Regular cardiac myocyte (primary cell): ENCODE measurements around the gene LOXL3. TPM values are rescaled to one million over a fixed set of nuclear protein-coding genes. Genes with fewer than 3 reads are reported as not detected.

ENCODE experiments used
- total RNA-seq: library from RNA; depleted of rRNA; stranded (reverse); fragments of >200 nt; gene quantifications from 2 replicates; pipeline ENCODE4 v1.2.3, GENCODE V29; 2014

Gene LOXL3, protein sequence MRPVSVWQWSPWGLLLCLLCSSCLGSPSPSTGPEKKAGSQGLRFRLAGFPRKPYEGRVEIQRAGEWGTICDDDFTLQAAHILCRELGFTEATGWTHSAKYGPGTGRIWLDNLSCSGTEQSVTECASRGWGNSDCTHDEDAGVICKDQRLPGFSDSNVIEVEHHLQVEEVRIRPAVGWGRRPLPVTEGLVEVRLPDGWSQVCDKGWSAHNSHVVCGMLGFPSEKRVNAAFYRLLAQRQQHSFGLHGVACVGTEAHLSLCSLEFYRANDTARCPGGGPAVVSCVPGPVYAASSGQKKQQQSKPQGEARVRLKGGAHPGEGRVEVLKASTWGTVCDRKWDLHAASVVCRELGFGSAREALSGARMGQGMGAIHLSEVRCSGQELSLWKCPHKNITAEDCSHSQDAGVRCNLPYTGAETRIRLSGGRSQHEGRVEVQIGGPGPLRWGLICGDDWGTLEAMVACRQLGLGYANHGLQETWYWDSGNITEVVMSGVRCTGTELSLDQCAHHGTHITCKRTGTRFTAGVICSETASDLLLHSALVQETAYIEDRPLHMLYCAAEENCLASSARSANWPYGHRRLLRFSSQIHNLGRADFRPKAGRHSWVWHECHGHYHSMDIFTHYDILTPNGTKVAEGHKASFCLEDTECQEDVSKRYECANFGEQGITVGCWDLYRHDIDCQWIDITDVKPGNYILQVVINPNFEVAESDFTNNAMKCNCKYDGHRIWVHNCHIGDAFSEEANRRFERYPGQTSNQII
- 147 and 384 TPM in 2 replicates for total RNA-seq

DNA sequence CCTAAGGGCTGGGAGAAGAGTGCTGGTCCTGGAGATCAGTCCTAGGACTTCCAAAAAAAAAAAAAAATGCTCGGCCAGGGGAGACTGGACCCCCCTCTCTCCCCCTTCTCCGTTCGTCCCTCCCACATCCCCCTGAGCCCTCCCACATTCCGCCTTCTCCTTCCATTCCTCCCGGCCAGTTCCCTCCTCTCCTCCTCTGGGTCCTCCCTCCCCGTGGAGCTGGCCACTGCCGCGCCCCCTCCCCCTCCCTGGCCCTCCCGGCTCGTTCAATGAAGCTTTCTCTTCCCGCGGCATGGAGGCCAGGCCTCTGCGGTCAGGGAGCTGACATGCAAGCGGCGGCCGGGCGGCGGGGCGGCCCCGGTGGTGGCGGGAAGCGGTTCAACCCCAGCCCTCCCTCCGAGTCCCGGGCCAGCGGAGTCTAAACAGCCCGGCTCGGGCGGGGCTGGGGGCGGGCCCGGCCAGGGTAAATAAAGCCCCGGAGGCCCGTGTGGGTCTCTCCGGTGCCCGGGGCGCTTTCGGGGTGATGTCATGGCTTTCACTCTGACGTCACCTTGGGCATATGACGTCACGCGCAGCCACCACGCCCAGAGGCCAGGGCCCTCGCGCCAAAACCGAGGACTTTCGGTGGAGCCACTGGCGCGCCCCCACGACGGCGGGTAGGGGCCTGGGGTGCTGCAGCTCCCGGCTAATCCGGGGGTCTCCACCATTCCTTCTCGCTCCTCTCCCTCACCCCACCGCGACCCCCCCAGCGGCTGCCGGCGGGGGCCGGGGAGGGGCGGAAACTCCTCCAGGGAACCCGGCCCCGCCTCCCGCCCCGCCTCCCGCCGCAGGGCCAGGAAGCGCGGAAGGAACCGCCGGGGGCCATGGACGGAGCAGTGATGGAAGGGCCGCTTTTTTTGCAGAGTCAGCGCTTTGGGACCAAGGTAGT lies at the start of gene LOXL3, which contains the start of gene DOK1:
LOXL3 (minus strand) TSS at position 51 of the 928 bp plus-strand sequence. CDS start 1,308 bp downstream, outside the sequence.
DOK1 (plus strand) TSS at position 829 of the 928 bp plus-strand sequence; CDS start at position 864, 35 bp downstream.

DNA sequence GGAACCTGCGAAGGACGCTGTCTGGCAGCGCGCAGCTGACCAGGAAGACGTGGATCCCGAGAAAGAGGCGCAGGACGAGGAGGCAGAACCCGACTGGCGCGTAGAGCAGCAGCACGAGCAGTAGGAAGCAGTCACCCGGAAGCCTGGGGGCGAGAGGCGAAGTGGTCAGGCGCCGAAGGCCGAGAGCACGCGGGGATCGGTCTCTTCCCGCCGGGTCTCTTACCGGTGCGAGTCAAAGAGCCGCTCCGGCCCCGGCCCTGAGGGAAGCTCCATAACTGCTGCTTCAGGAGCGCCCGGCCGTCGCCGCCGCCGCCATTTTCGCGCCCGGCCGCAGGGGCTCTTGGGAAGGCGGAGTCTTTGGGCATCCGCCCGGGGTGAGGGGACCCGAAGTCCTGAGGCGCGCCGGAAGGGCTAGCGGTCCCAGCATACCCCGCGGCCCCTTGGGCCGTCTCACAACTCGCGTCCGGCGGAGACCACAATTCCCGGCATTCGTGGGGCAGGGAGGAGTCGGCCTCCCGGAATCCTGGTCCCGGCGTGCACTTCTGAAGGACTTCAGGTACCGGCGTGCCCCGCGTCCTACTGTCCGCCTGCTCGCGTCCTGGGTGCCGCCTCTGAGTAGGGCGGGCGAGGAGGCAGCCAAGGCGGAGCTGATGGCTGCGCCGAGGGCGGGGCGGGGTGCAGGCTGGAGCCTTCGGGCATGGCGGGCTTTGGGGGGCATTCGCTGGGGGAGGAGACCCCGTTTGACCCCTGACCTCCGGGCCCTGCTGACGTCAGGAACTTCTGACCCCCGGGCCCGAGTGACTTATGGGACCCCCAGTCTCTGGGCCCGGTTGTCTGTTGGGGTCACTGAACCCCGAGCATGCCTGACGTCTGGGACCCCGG lies 24.1 kb downstream of the LOXL3 start, which contains the start of the genes AUP1 and HTRA2:
AUP1 (minus strand) TSS at position 350 of the 882 bp plus-strand sequence; CDS start at position 273, 77 bp downstream.
HTRA2 (plus strand) TSS at position 577 of the 882 bp plus-strand sequence; CDS start at position 651, 74 bp downstream.

DNA sequence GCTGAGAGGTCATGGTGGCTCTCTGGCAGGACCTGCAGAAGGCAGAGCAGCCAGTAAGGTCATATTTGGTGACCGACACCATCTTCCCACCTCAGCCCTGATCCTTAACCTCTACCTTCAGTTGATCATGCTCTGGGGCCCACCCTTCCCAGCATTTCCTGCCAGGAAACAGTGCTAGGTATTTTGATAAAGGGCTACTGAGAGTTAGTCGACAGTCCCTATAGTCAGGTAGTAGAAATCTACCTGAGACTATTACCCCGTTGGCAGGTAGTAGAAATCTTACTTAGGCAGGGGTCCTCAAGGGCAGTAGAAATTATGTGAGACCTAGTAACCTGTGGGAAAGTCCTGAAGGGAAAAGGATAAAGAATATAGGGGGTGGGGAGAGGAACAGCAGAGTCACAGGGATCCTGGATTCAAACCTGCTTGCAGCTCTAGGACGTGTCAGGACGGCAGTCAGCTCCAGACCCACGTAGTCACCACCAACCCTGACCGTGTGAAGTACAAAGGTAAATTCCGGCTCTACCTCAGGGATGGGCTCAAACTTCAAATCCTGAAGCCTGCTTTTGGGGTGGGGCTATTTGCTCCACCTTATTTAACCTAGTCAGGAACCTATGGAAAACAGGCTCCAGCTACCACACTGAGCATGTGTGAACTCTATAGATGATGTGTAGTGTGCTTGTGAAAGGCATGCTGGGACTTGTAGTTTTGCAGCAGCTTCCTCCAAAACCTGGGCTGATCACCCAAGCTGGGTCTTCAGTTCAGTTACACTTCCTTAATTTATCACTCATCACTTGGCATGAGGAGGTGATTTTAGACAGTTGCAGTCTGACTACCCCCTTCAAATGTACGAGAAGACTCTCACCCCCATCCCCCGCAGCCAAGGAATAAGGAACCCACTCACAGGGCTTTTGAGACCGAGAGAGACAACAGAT lies 27.8 kb downstream of the LOXL3 start, which contains the start of gene DQX1:
DQX1 (minus strand) TSS at position 515 of the 932 bp plus-strand sequence; CDS start at position 13, 502 bp downstream.

DNA sequence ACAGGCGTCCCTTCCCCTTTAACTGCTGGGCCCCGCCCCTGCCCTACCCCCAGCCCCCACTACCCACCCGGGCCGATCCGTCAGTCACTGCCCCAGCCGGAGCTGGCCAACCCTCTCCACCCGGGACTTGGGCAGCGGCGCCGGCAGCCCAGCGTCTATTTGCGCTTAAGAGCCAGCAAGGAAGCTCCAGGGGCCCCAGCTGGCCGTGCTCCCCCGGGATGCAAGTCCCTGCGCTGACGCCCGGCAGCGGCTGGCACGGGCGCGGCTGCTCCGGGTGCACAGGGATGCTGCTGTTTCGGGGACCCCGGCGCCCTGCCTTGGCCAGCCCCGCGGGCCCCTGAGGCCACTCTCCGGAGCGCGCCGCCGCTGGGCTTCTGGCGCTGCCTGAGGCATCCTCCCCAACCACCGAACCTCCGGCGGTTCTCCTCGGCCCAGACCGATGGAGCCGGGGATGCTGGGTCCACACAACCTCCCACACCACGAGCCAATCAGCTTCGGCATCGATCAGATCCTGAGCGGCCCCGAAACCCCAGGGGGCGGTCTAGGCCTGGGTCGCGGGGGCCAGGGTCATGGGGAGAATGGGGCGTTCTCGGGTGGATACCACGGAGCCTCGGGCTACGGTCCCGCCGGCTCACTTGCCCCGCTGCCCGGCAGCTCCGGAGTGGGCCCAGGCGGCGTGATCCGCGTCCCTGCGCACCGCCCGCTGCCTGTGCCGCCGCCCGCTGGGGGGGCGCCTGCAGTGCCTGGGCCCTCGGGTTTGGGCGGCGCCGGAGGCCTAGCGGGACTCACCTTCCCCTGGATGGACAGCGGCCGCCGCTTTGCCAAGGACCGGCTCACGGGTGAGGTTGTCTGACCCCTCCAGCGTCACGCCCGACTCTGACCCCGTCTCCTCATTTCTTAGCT lies 39.1 kb downstream of the LOXL3 start, which contains the start of gene TLX2:
TLX2 (plus strand) TSS at position 83 of the 903 bp plus-strand sequence; CDS start at position 440, 357 bp downstream.

DNA sequence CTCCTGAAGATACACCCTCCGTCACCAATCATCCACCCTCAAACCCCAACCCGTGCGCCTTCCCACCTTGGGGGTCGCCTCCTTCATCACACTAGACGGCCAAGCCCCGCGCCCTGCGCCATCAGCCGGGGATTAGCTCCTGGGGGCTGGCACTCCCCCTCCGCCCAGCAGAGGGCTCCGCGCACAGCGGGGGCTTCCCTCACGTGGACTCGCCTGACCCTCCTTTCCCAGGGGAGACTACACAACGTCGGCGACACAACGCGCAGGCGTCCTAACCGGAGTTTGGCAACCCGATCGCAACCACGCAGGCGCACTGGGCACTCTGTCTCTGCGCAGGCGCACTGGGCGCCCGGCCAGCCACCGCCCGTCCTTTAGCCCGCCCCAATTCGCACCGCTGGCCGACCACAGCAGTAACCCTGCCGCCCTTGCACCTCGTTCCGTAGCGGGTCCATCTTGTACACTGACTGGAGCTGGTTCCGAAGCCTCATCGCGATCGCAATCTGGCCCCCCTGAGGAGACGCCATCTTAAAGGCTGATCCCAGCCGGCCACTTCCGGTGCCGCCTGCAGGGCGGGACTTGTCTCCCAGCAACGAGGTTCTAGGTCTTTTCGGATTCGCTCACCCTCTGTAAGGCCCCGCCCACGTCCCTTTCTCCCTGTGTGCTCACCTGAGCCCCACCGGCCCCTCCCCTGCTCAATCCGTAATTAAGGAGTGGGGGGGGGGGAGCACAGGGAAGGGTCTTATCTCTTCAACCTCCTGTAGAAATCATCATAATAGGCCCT lies 46.4 kb downstream of the LOXL3 start, which contains the start of gene PCGF1:
PCGF1 (minus strand) TSS at position 551 of the 781 bp plus-strand sequence; CDS start at position 524, 27 bp downstream.

DNA sequence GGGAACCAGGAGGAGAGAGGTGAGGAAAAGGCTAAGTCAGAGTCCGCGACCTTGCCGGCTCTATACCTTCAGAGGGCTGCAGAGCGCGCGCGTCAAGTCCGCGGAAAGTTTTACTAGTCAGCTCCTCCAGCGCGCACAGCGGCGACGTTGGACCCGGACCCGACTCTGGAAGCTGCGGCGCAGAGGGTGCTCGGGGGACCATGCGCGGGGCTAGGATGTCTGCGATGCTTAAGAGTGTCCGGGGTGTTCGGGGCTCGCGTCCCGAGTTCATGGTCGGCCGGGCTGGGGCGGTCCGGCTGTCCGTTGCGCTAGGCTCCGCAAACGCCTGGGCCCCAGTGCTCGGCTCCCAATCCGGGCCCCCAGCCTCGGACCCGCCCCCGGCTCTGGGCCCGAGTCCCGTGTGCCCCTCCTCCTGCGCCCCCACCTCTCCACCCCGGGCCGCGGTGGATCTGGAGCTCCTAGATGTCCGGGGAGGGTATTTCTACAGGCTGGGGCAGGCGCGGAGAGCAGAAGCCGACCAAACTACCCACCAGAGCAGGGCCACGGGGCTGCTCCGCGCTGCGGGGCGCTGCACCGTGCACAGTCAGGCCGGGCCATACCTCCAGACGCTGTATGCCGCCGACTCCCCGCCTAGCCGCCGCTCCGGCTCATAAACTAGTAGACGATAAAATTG lies 54.3 kb downstream of the LOXL3 start, which contains the start of gene LBX2:
LBX2 (minus strand) TSS at position 337 of the 673 bp plus-strand sequence; CDS start at position 271, 66 bp downstream.

DNA sequence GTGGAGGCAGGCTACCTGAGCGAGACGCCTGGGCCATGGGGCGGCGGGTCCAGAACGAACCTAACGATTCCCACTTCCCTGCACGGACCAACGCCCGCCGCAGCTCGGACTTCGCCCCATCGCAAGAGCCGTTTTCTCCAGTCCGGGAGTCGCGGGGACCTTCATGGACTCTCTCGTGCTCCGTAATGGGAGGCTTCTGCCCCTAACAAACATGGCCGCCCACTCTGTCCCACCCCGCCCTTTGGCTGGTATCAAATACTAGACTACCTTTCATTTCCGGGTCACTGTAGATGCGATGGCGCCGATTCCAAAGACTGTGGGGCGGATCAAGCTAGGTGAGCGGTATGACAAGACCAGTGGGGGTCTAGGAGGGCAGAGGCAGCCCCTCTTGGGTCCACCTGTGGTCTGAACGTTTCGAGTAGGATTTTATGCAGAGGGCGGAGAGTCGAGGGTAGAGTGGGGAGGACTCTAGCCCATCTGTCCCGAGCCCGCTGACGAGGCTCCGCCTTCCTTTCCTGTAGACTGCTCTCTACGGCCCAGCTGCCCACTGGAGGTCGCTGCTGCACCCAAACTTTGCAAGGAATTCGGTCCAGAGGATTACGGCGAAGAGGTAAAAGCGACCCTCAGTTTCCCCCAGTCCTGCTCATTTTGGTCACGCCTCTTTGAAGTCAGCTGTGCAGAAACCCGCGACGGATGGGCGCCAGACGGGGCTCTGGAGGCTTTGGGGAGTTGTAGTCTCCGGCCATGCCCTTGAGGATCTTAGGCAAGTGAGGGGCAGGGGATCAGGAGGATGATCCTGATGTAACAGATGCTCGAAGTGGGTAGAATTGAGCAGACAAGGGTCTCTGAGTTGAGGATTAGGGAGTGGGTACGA lies 70.7 kb downstream of the LOXL3 start, which contains the start of the genes CCDC142 and TTC31:
CCDC142 (minus strand) TSS at position 198 of the 874 bp plus-strand sequence; CDS start at position 37, 161 bp downstream.
TTC31 (plus strand) TSS at position 281 of the 874 bp plus-strand sequence; CDS start at position 296, 15 bp downstream.

Other genes starting within 250 kb of the LOXL3 start
- gene SLC4A5, start 210.5 kb downstream of the LOXL3 start, total RNA-seq = under 0.01 TPM in 1 of 2 replicates, not detected in the other
- 202 and 203 TPM in 2 replicates for gene DCTN1, start 173.6 kb downstream of the LOXL3 start, total RNA-seq
- gene C2orf81, start 132.3 kb downstream of the LOXL3 start, total RNA-seq = 0.58 and 1.1 TPM in 2 replicates
- 38.6 and 76.1 TPM in 2 replicates for gene WDR54, start 132.2 kb downstream of the LOXL3 start, total RNA-seq
- 10.2 and 13.5 TPM in 2 replicates for gene RTKN, start 112.0 kb downstream of the LOXL3 start, total RNA-seq
- gene INO80B, start 98.9 kb downstream of the LOXL3 start, total RNA-seq = 7.1 and 16.3 TPM in 2 replicates
- gene WBP1, start 95.5 kb downstream of the LOXL3 start, total RNA-seq = 39.1 and 58.9 TPM in 2 replicates
- 65.7 and 82.4 TPM in 2 replicates for gene MOGS, start 88.6 kb downstream of the LOXL3 start, total RNA-seq
- gene MRPL53, start 81.3 kb downstream of the LOXL3 start, total RNA-seq = 37.5 and 47.0 TPM in 2 replicates
- gene CCDC142, start 70.9 kb downstream of the LOXL3 start, total RNA-seq = 18.0 and 22.3 TPM in 2 replicates
- gene TTC31, start 70.9 kb downstream of the LOXL3 start, total RNA-seq = 10.7 and 14.6 TPM in 2 replicates
- 2.1 and 2.8 TPM in 2 replicates for gene LBX2, start 54.3 kb downstream of the LOXL3 start, total RNA-seq
- 20.3 and 25.9 TPM in 2 replicates for gene PCGF1, start 46.2 kb downstream of the LOXL3 start, total RNA-seq
- gene TLX2, start 39.5 kb downstream of the LOXL3 start, total RNA-seq = under 0.01 TPM in 1 of 2 replicates, not detected in the other
- gene DQX1, start 27.7 kb downstream of the LOXL3 start, total RNA-seq = not detected in 2 replicates
- gene AUP1, start 24.2 kb downstream of the LOXL3 start, total RNA-seq = 104 and 110 TPM in 2 replicates
- 44.8 and 51.2 TPM in 2 replicates for gene HTRA2, start 24.0 kb downstream of the LOXL3 start, total RNA-seq
- gene DOK1, start 778 bp upstream of the LOXL3 start, total RNA-seq = 74.6 and 108 TPM in 2 replicates
- under 0.01 and 0.19 TPM in 2 replicates for gene M1AP, start 94.4 kb upstream of the LOXL3 start, total RNA-seq
- 8.1 and 12.4 TPM in 2 replicates for gene SEMA4F, start 100.3 kb upstream of the LOXL3 start, total RNA-seq